Fibroblast of the aortic adventitia (primary cell): ENCODE data around the gene ZNHIT6. TPM values are rescaled to one million over a fixed set of nuclear protein-coding genes. Genes with fewer than 3 reads are reported as not detected.

Experiments
- DNase-seq: peaks from one replicate; pipeline ENCODE4 v3.0.0-alpha.2; 2010; ENCODE audit warnings: low read depth
- H3K4me3 ChIP-seq: 2 replicates; pipeline ENCODE4 v1.5.1; 2011; ENCODE audit warnings: low read depth, mild to moderate bottlenecking, control low read depth, low read length, moderate library complexity
- CTCF ChIP-seq: IDR thresholded peaks from 2 replicates; pipeline ENCODE4 v1.5.1; 2011; ENCODE audit warnings: mild to moderate bottlenecking, low read length, control low read depth, inconsistent platforms; ENCODE audit not compliant: insufficient read depth
- total RNA-seq: library from RNA; depleted of rRNA; stranded (reverse); fragments of >200 nt; gene quantifications from 2 replicates; pipeline ENCODE4 v1.2.3, GENCODE V29; 2012; ENCODE audit warnings: low replicate concordance

Gene ZNHIT6
- total RNA-seq, 1 donor = 18.1 TPM

DNA sequence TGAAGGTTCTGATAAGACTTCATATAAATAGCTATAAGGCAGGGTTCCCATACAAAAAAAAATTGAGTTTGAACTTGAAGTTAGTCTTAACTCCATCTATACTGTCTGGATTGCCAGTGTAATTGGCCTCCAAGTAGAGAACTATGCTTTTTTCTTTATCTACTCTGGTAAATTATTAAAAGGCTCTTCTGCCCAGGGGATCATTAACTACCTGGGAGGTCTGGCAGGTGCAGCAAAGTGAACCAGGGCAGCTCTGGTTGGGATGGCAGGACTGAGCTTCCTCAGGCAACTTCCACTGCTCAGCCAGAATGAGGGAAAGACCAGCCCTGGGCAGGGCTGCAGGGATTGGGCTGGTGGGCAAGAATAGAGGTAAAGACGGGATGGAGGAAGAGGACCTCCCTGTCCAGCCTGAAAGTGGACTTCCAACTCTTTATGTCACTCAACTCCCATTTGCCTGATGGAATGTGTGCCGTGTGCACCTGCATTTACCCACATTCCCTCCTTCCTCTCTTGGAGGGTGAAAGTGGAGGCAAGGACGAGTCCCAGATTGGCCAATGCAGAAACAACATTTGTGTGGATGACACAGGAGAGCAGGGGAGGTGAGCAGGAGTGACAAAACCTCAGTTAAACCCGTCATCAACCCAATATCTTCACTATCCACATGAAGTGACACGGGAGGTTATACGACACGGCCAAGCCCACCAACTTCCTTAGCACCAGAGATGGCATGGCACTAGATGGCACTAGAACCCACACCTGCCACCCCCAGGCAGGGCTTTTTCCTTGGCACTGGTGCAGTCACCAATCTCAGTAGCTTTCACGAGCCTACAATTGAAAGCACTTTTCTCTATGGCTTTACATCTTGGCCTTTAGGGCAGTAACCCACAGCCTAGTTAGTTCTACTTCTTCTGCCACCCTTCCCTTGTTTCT, 102.5 kb downstream of the ZNHIT6 start:
- H3K4me3 ChIP-seq = no peak overlapping the region
- no peak for TF ChIP-seq CTCF
- DNase-seq = no peak

DNA sequence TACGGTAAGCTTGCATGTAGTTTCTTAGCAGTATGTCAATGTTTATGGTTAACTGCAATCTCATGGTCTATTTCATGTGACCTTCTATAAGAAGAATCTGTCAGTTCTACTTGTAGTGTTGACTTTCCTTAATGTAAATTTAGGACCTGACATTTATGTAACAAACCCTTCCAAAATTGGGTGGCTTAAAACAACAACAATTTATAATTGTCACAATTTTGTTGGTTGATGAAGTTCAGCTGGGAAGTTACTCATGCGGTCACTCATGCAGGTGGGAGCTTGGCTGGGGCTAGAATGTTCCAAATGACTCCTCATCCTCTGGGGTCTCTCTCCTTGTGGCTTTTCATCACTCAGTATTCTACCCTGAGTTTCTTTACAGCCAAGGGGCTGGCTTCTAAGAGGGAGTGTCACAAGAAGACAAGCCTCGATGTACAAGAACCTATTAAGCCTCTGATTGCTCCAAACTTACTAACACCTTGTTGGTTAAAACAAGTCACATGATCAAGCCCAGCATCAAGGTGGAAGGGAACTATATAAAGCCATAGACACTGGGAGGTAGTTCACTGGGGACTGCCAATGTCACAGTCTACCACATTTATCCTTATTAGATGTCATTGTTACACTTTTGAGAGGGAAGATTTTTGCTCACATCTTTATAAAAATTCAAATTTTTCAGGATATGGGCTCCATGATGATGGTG, 103.8 kb downstream of the ZNHIT6 start:
- TF ChIP-seq CTCF = no peak
- DNase-seq = no peak
- H3K4me3 ChIP-seq = no peak overlapping the region

DNA sequence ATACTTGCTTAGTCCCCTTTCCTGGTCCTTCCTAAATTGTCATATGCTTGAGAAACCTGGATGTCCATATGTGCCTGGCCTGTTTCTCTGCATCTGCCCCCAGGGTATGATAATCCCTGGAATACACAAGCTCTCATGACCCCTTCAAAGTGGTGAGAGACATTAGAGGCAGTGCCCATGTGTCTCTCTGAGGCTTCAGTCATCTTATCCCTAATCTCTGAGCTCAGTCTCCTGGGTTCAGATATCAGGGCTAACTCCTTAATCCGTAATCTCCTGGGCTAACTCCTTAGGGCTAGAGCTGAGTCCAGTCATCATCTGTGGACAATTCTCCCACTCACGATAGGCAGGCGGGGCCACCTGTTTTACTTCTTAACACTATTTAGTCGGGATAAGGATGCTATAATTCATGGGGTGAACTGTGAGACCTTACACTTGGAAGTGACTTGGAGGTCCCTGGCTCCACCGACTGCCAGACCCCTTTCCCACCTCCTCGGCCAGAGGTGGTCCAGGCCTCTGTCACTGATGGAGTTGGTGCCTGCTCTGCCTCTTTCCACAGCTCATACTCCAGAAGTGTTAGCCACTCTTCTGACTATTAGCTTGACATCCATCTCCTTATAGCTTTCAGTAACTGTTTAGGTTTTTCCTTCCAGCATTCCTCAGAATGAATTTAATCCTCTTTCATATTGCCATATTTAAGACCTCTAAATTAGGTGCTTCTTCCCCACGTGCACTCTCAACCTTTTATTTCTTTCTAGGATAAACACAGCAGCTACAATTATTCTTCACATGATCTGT, 105.0 kb downstream of the ZNHIT6 start:
- no peak for TF ChIP-seq CTCF
- DNase-seq = no peak
- no peak overlapping the region for H3K4me3 ChIP-seq

GRCh38 chr1:85602571-85602970, 105.7 kb downstream of the ZNHIT6 start:
- DNase-seq = no peak
- no peak overlapping the region for H3K4me3 ChIP-seq
- no peak for TF ChIP-seq CTCF

DNA sequence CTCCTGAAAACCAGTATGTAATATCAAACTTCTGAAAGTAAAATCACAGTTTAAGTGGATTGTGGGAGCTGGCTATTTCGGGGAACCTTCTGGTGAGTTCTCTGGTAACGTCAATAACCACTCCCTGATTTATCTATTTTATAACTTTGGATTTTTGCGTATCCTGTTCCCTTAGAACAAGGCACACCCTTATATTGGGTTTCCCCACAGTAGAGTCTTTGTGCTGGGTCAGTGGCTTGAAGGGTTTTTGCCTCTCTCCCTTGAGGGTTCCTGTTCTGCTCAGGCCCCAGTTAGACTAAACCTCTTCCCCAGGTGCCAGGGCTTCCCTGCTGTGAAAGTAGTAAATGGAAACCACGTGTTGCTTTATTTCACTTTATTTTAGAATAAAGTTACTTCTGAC, 106.3 kb downstream of the ZNHIT6 start:
- DNase-seq = no peak
- no peak overlapping the region for H3K4me3 ChIP-seq
- no peak for TF ChIP-seq CTCF

- TF ChIP-seq CTCF = no peak
- peak; percentile 31 for DNase-seq
- H3K4me3 ChIP-seq = no peak overlapping the region
Observed at GRCh38 chr1:85599681-85600080, 108.6 kb downstream of the ZNHIT6 start.
